SU-DHL-6 (cell line): ENCODE results near the gene NDUFA12.

ENCODE experiments used
- CTCF ChIP-seq: fragments of 200-600 bp; sonication (generic); IDR thresholded peaks from one replicate; pipeline ENCODE4 v1.5.1; 2017; ENCODE audit warnings: antibody characterized with exemption, mild to moderate bottlenecking, low read length, moderate library complexity; ENCODE audit not compliant: insufficient read depth, poor library complexity, severe bottlenecking
- EZH2phosphoT487 ChIP-seq: fragments of 200-600 bp; sonication (generic), shearing (Covaris generic); conservative IDR thresholded peaks from 2 replicates; pipeline ENCODE4 v1.6.1; 2018; ENCODE audit warnings: mild to moderate bottlenecking, antibody characterized with exemption, low read length, moderate library complexity, mixed read lengths

GRCh38 chr12:94942663-94943062 is 60.8 kb downstream of the NDUFA12 start:
- TF ChIP-seq CTCF: no peak
- TF ChIP-seq EZH2phosphoT487: no peak
